Panc1 (cell line): ENCODE data around the gene TC2N. TPM values are rescaled to one million over a fixed set of nuclear protein-coding genes. Genes with fewer than 3 reads are reported as not detected.
"Not testable (repeated sequence)": the region's sequence is repeated elsewhere in the genome, so short reads cannot be mapped to it uniquely, and the experiment has no call there.

Experiments used
- ATAC-seq: fragments of 200-7000 bp; cut with Tn5 transposase; 2 replicates; pipeline ENCODE4 v1.9.1; 2020; ENCODE audit warnings: mild to moderate bottlenecking, moderate library complexity
- BruUV-seq: library from RNA; stranded (reverse); fragments of 400-500 nt; replicated peaks from 2 replicates; lab custom pipeline; 2021; lab: Mats Ljungman, UMichigan
- CTCF ChIA-PET: fragments of 300-600 bp; sonication (Branson Sonifier 250); formaldehyde crosslinking; loops from one replicate; lab custom pipeline; 2022; ENCODE audit warnings: antibody characterized with exemption; lab: Charles Lee
- POLR2A ChIA-PET: fragments of 300-600 bp; sonication (Branson Sonifier 250); formaldehyde crosslinking; loops from one replicate; lab custom pipeline; 2022; ENCODE audit warnings: antibody characterized with exemption; lab: Charles Lee
- DNase-seq: peaks from one replicate; pipeline ENCODE4 v3.0.0-alpha.2; 2010; ENCODE audit warnings: low read depth, low spot score
- H3K27ac ChIP-seq: 2 replicates; pipeline ENCODE4 v1.5.1; 2011; ENCODE audit warnings: mild to moderate bottlenecking, low read length, inconsistent platforms
- H3K27me3 ChIP-seq: fragments of 200-500 bp; sonication (Bioruptor generic); 2 replicates; pipeline ENCODE4 v1.6.0; 2014; ENCODE audit warnings: low read length, inconsistent platforms; ENCODE audit not compliant: control insufficient read depth, insufficient read depth
- H3K36me3 ChIP-seq: fragments of 200-500 bp; sonication (Bioruptor generic); 2 replicates; pipeline ENCODE4 v1.5.1; 2014; ENCODE audit warnings: inconsistent platforms, mild to moderate bottlenecking, low read length, moderate library complexity; ENCODE audit not compliant: control insufficient read depth, insufficient read depth
- H3K4me1 ChIP-seq: 2 replicates; pipeline ENCODE4 v1.5.1; 2011; ENCODE audit warnings: inconsistent platforms, mild to moderate bottlenecking, low read length, moderate library complexity; ENCODE audit not compliant: control insufficient read depth, insufficient read depth
- H3K4me3 ChIP-seq, 2 experiments: 2 replicates each; pipeline ENCODE4 v1.5.1; 2011 to 2012; ENCODE audit warnings: low read depth in 2 of 2, low read length in 2 of 2, mild to moderate bottlenecking in 2 of 2, inconsistent platforms in 1 of 2, moderate library complexity in 1 of 2
- H3K9me3 ChIP-seq: fragments of 200-500 bp; sonication (Bioruptor generic); 2 replicates; pipeline ENCODE4 v1.5.1; 2014; ENCODE audit warnings: low read depth, mild to moderate bottlenecking, inconsistent platforms, low read length, moderate library complexity; ENCODE audit not compliant: control insufficient read depth, insufficient read depth
- POLR2AphosphoS5 ChIP-seq: IDR thresholded peaks from 2 replicates; pipeline ENCODE4 v1.6.1; 2012; ENCODE audit warnings: mild to moderate bottlenecking, low read depth, low read length, moderate library complexity
- SIN3A ChIP-seq: IDR thresholded peaks from 2 replicates; pipeline ENCODE4 v1.6.1; 2012; ENCODE audit warnings: low read depth, mild to moderate bottlenecking, low read length, moderate library complexity, borderline replicate concordance; ENCODE audit not compliant: insufficient read depth
- TCF7L2 ChIP-seq: IDR thresholded peaks from 2 replicates; pipeline ENCODE4 v1.6.1; 2011; ENCODE audit warnings: mild to moderate bottlenecking, low read depth, low read length, inconsistent platforms
- in situ Hi-C: cut with HindIII; loops from 2 replicates; pipeline ENCODE4 v1.10.0; 2016; ENCODE audit warnings: low sequenced_read_pairs, low pct_unique_long_range_greater_than_20kb
- intact Hi-C: fragments of 100-400 bp; cut with micrococcal nuclease; formaldehyde crosslinking; loops from one replicate; pipeline ENCODE4 v1.10.0; 2022; ENCODE audit not compliant: unreplicated experiment
- total RNA-seq: library from RNA; stranded (reverse); gene quantifications from one replicate; pipeline ENCODE4 v1.2.1, GENCODE V29; 2021; ENCODE audit not compliant: unreplicated experiment
- TF ChIP-seq, protein P1 (sequence below), 2 experiments: IDR thresholded peaks; 2 replicates each; pipeline ENCODE4 v1.6.1; 2011 to 2012; ENCODE audit warnings: low read depth in 2 of 2, control low read depth in 1 of 2, low read length in 1 of 2, mild to moderate bottlenecking in 1 of 2, moderate library complexity in 1 of 2; ENCODE audit not compliant: insufficient read depth in 1 of 2
- TF ChIP-seq, protein P2 (sequence below): fragments of 450-650 bp; IDR thresholded peaks from 2 replicates; pipeline ENCODE4 v1.5.1; 2017; ENCODE audit warnings: mild to moderate bottlenecking

The TC2N gene
- total RNA-seq, 1 experiment from 2014 or later: 0.49 TPM

DNA sequence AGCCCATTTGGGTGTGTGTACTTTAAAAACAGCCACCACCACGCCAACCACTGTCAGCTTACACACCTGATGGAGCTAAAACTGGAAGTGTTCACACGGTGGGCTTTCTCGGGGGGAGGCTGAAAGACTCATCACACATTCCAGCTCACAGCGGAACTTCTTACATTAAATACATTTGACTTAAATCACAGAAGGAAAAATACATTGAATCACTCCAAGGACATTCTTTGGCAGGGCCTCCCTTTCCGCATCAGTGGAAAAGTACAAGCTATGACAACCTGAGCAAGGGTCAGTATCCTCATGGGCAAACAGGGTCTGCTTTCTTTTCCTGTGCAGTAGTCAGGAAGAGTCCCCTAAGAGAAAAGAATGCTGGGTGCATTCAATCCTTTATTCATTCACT lies 31.0 kb upstream of the TC2N start:
- TF ChIP-seq, protein P1, sequence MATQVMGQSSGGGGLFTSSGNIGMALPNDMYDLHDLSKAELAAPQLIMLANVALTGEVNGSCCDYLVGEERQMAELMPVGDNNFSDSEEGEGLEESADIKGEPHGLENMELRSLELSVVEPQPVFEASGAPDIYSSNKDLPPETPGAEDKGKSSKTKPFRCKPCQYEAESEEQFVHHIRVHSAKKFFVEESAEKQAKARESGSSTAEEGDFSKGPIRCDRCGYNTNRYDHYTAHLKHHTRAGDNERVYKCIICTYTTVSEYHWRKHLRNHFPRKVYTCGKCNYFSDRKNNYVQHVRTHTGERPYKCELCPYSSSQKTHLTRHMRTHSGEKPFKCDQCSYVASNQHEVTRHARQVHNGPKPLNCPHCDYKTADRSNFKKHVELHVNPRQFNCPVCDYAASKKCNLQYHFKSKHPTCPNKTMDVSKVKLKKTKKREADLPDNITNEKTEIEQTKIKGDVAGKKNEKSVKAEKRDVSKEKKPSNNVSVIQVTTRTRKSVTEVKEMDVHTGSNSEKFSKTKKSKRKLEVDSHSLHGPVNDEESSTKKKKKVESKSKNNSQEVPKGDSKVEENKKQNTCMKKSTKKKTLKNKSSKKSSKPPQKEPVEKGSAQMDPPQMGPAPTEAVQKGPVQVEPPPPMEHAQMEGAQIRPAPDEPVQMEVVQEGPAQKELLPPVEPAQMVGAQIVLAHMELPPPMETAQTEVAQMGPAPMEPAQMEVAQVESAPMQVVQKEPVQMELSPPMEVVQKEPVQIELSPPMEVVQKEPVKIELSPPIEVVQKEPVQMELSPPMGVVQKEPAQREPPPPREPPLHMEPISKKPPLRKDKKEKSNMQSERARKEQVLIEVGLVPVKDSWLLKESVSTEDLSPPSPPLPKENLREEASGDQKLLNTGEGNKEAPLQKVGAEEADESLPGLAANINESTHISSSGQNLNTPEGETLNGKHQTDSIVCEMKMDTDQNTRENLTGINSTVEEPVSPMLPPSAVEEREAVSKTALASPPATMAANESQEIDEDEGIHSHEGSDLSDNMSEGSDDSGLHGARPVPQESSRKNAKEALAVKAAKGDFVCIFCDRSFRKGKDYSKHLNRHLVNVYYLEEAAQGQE (IDR thresholded peaks at IDR 0.05; ENCODE audit: insufficient read depth in 1 of 2, low read depth in 2 of 2, low read length in 1 of 2): no peak
- TF ChIP-seq, protein P2, sequence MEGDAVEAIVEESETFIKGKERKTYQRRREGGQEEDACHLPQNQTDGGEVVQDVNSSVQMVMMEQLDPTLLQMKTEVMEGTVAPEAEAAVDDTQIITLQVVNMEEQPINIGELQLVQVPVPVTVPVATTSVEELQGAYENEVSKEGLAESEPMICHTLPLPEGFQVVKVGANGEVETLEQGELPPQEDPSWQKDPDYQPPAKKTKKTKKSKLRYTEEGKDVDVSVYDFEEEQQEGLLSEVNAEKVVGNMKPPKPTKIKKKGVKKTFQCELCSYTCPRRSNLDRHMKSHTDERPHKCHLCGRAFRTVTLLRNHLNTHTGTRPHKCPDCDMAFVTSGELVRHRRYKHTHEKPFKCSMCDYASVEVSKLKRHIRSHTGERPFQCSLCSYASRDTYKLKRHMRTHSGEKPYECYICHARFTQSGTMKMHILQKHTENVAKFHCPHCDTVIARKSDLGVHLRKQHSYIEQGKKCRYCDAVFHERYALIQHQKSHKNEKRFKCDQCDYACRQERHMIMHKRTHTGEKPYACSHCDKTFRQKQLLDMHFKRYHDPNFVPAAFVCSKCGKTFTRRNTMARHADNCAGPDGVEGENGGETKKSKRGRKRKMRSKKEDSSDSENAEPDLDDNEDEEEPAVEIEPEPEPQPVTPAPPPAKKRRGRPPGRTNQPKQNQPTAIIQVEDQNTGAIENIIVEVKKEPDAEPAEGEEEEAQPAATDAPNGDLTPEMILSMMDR: no peak
- TF ChIP-seq SIN3A (no peak), POLR2AphosphoS5 (no peak), TCF7L2 (no peak)
- no peak for DNase-seq
- no peaks in the 10 kb centered on the region for H3K9me3 ChIP-seq
- H3K27ac ChIP-seq: no peak overlapping the region
- intact Hi-C loops: no loop called here
- H3K4me1 ChIP-seq: no peaks in the 10 kb centered on the region
- in situ Hi-C loops: no loop called here
- H3K27me3 ChIP-seq: no peaks in the 10 kb centered on the region
- H3K36me3 ChIP-seq: no peaks in the 10 kb centered on the region
- ATAC-seq: no peak
- no peak overlapping the region for H3K4me3 ChIP-seq
- ChIA-PET CTCF (interaction anchor here (0.7 kb wide), 1 partner anchor 192 kb away, joined by 8 read pairs; no protein-coding TSS in a partner anchor), POLR2A (interaction anchor here (0.7 kb wide), 1 partner anchor 282 kb away, joined by 12 read pairs; no protein-coding TSS in a partner anchor)
- BruUV-seq: no TSS peak

DNA sequence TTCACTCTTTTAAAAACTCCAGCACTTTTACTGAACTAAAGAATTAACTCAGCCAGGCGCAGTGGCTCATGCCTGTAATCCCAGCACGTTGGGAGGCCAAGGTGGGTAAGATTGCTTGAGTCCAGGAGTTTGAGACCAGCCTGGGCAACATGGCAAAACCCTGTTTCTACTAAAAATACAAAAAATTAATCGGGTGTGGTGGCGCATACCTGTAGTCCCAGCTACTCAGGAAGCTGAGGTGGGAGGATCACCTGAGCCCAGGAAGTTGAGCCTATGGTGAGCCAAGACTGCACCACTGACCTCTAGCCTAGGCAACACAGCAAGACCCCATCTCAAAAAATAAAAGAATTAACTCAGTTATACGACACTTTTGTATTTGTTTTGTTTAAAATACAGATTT lies 30.4 kb upstream of the TC2N start:
- H3K27ac ChIP-seq, BruUV-seq, DNase-seq, in situ Hi-C loops, POLR2A ChIA-PET, H3K4me3 ChIP-seq, intact Hi-C loops, H3K36me3 ChIP-seq, ATAC-seq, H3K9me3 ChIP-seq, H3K27me3 ChIP-seq, CTCF ChIA-PET, H3K4me1 ChIP-seq: not testable (repeated sequence)

DNA sequence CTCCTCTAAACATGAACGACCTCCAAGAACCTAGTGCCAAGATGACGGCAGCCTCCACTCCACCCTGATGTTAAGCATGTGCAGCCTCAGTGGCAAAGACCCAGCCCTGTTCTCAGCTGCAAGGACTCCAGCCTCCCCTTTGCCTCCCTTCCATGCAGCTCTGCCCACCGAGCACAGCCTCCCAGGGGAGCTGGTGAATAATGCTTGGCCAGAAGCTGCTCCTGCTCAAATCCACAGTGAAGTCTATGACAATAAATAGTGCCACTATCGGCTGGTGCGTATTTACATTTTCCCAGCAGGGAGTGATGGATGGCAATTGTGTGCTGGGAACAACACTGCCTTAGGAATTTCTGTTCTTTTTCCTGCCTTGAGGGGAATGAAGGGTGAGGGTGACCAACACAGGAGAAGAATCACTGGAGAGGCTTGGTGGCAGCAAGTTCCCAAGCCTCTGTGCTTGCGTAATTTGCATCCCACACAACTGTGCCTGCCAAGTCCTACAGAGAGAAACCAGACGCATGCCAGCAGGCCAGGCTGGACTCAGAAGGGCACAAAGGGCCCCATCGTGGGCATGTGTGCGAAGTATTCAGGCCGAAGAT lies 29.9 kb upstream of the TC2N start:
- no peak for TF ChIP-seq TCF7L2
- in situ Hi-C loops (no loop called here), intact Hi-C loops (no loop called here)
- no peaks in the 10 kb centered on the region for H3K4me1 ChIP-seq
- BruUV-seq: no TSS peak
- H3K27me3 ChIP-seq: no peaks in the 10 kb centered on the region
- no peak overlapping the region for H3K27ac ChIP-seq
- no peaks in the 10 kb centered on the region for H3K36me3 ChIP-seq
- H3K9me3 ChIP-seq: no peaks in the 10 kb centered on the region
- no peak overlapping the region for H3K4me3 ChIP-seq
- ATAC-seq: no peak
- CTCF ChIA-PET: no interaction called here
- POLR2A ChIA-PET: no interaction called here
- no peak for DNase-seq
